HG02938 (cell line): Measurements from ENCODE around the gene ZFP3.
"Not testable (repeated sequence)": the region's sequence is repeated elsewhere in the genome, so short reads cannot be mapped to it uniquely, and the experiment has no call there.

ENCODE experiments used
- ATAC-seq: cut with Tn5 transposase; IDR thresholded peaks from one replicate; pipeline ENCODE4 v1.9.1; 2021; ENCODE audit warnings: mild to moderate bottlenecking, moderate library complexity; ENCODE audit not compliant: unreplicated experiment

Gene ZFP3

DNA sequence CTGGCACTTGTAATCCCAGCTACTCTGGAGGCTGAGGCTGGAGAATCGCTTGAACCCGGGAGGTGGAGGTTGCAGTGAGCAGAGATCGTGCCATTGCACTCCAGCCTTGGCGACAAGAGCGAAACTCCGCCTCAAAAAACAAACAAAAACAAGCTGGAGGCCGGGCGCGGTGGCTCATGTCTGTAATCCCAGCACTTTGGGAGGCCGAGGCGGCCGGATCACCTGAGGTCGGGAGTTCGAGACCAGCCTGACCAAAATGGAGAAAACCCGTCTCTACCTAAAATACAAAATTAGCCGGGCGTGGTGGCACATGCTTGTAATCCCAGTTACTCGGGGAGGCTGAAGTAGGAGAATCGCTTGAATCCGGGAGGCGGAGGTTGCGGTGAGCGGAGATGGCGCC, 992 bp upstream of the ZFP3 start:
- ATAC-seq: not testable (repeated sequence)

DNA sequence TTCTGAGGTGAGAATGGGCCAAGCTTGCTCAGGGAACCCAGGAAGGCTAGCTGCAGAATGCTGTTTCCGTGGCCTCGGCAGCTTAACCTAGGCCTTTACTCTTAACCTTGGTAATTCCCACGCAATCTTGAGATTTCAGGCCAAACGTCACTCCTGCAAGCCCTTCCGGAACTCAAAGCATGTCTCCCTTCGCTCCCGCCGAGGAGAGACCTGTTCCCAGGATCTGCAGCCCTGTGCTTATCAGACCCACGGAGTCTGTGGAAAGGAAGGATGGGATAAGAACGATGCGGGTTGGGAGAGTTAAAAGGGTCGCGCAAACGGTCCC, 524 bp upstream of the ZFP3 start:
- ATAC-seq: no peak

DNA sequence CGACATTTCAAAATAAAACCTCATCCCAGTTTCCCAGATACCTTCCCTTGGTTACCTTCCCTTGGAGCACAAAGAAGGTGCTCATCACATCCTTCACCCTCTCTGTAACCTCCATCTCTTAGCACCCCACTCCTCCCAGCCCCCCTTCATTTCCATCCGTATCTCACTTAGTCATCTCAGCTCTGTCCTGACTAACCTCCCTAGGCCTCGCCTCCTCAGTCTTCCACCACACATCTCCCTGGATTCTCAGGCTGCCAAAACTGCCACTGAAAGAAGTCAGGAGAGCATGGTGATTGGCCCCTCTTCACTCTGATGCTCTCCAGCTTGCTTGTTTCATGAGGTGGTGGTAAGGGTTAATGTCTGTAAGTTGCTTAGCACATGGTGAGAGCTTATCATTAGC, 2.3 kb downstream of the ZFP3 start:
- no peak for ATAC-seq

DNA sequence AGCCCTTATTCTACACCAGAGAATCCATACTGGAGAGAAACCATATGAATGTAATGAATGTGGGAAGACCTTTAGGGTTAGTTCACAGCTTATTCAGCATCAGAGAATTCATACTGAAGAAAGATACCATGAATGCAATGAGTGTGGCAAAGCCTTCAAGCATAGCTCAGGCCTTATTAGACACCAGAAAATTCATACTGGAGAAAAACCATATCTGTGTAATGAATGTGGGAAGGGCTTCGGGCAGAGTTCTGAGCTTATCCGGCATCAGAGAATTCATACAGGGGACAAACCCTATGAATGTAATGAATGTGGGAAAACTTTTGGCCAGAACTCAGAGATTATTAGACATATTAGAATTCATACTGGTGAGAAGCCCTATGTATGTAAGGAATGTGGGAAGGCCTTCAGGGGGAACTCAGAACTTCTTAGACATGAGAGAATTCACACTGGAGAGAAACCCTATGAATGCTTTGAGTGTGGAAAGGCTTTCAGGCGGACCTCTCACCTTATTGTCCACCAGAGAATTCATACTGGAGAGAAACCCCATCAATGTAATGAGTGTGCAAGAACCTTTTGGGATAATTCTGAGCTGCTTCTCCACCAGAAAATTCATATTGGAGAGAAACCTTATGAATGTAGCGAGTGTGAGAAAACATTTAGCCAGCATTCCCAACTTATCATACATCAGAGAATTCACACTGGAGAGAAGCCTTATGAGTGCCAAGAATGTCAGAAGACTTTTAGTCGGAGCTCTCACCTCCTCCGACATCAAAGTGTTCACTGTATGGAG, 14.1 kb downstream of the ZFP3 start:
- no peak for ATAC-seq

DNA sequence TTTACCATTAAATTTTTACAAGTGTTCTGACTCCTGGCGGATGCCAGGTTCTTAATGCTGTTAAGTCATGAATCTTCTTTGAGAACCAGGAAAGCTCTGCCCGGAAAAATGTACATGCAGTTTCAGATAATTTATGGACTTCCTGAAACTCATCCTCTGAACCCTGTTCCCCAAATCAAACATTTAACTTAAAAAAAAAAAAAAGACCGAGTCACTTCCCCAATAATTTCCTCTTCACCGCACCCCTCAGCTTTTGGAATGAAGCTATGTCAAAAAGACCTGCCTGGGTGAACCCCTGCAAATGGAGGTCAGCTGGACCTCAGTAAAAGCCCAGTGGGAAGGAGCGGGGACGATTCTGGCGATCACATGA, 18.4 kb downstream of the ZFP3 start:
- ATAC-seq: no peak

DNA sequence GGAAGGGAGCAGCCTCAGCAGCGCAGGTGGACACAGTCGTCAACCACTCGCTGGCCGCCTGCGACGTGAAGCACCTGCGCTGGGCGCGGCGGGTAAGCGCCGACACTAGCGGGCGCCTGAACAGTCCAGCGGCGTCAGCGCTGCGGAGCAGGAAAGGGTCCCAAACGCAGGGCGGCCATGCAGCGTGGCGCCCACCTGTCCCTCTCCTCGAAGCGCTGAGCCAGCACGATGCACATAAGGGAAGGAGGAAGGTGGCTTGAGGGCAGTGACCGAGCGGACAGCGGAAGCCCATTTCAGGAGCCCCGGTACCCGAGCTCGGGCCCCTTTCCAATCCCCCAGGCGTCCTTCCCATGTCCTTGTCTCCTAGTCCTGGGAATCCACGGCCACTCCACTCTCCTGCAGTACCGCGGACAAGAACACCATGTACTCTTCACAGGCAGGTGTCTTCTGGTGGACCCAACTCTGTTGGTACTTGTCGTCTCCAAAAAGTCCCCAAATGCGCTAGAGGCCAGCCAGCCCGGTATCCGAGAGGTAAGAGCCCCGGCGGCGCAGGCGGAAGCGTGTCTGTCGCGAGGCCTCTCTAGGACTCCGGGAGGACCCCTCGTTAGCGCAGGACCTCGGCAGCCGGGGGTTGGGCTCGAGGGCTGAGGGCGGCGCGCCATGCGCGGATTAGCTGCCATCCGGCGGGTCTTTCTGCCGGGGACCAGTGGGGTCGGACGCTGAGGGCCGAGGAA, 19.0 kb downstream of the ZFP3 start:
- ATAC-seq: no peak

DNA sequence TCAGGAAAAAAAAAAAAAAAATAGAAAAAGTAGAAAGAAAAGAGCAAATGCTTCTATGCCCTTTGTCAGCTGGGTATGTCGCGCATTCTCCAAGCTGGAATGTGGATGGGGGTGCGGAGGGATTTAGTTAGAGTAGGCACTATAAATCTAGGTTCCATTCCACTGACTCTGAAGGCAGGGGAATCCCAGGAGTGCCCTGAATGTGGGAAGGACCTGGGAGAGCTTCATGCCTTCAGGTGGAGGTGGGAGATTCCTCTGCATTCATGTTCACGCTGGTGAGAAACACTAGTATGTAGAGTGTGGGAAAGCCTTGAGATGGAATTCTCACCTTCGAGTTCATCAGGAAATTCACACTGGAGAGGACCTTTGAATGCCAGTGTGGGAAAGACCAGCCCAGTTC, 21.0 kb downstream of the ZFP3 start:
- ATAC-seq: no peak

DNA sequence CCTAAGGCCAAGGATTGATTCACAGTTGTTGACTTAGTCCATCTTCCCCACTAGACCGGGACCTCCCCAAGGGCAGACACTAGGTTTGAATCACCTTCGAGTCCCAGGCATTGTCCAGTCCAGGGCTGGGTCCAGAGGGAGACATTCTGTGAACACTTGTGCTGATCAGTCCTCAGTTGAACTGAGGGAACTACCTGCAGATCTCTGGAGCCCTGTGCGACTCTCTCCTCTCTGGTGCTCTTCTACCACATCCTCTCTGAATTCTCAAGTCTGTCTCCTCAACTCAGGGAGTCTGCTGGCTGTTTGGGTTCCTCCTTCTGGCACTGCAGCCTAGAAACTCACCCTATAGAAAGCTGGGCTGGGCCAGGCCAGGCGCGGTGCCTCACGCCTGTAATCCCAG, 22.6 kb downstream of the ZFP3 start:
- no peak for ATAC-seq

DNA sequence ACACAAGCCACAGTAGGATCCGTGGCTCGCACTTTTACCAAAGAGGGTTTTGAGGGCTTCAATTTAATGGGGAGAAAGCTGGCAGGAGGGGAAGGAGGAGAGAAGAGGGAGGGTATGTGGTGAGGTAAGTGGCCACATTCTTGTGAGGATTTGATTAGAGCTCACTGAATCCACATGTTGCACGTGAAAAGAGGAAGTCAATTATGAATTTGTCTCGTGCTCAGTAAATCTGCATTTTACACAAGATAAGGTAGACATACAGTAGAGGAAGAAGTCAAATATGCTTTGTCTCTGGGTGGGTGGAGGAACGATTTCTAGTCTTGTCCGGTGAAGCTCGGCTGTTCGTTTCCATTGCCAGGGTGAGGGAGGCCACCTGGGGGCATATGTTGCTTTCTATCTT, 32.5 kb downstream of the ZFP3 start:
- no peak for ATAC-seq

DNA sequence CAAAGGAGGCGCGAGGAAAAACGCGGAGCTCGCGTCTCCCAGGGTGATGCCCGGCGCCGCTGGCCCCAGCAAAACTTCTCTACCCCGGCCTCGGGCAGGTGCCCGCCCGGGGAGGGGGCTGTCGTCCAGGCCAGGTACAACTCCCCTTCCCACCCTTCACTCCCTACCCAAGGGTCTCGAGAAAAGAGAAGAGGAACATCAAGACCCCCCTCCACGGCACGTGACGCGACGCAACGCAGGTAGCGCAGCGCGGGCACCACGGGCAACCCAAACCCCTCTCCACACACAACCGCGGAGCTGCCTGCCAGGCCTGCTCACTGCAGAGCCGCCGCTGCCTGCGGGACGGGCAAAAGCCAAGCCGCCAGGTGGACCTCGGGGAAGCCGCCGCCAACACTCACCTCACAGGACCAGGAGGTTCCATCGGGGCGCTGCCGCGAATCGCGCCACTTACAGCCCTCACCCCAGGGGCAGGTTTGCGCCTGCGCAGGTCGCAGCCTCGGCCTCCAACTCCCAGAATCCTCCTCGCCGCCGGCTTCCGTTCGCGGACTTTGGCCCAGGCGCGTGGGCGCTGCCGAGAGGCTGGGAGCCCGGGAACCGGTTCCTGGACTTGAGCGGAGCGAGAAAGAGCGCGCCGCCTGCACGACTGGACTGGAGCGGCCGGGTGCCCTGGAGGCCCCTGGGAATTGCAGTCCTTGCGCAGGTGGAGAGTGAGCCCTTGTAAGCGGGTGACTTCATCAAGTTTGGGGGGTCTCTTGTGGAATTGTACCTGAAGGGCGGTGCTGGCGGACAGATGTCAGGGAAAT, 33.3 kb downstream of the ZFP3 start, which contains the start of gene ZNF232:
TSS of gene ZNF232 (minus strand) at position 477 of the 803 bp plus-strand sequence. CDS start at position 421, 56 bp downstream.
- peak; percentile 70 for ATAC-seq

DNA sequence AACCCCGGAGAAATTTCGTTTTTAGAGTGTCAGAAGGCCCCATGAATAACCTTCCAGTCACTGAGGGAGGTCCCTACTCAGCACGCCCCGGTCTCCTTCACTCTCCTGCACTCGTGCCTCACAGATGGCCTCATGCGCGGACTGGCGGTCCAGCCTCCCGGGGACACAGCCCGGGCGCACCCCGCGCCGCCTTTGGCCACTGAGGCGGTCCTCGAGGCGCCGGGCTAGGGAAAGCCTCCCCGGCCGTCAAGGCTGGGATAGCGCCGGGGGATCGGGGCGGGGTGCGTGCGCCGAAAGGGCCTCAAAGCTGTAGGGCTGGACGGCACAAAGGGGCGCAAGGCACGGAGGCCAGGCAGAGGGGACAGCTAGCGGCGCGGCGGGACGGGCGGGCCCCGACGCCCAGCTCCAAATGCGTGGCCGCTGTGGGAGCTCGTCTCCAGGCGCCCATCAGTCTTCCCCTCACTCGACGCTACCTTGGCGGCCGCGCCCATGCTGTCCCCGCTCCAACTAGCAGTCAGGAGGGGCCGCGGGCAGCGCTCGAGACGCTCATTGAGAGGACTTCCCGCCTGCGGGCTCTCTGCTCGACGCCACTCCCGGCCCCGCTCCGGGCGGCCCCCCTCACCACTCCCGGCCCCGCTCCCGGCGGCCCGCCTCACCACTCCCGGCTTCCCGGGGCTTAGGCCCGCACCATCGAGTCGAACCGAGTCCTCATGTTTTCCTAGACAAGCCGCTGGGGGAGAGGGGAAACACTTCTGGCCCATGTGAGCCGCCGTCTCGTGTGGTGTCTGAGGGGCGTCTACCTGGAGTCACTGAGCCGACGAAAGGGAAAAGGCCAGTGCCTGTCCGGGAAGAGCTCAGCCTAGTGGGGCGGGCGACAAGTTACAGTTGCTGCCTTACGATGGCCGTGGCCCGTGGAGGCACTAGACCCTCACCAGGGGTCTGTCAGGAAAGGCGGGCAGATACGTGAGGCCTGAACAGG, 37.7 kb downstream of the ZFP3 start, which contains the start of gene USP6:
TSS of gene USP6 (plus strand) at position 360 of the 979 bp plus-strand sequence. CDS start 14,336 bp downstream, outside the sequence.
- ATAC-seq: no peak

DNA sequence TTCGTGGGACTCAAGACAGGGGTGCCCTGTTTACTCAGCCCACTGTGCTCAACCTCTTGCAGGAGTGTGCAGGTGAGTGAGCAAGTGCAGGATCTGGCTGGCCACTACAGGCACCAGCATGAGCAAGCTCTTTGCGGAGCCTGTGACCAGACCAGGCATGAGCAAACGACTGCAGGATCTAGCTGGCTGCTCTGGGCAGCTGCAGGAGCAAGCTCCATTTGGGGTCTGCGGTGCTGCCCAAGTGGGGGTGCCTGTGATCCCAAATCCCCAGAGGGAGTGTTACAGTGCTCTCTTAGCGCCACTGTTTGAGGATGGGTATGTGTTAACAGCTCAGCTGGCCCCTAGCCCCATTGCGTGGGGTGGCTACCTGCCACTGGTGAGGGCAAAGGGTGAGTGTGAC, 40.0 kb downstream of the ZFP3 start:
- no peak for ATAC-seq

DNA sequence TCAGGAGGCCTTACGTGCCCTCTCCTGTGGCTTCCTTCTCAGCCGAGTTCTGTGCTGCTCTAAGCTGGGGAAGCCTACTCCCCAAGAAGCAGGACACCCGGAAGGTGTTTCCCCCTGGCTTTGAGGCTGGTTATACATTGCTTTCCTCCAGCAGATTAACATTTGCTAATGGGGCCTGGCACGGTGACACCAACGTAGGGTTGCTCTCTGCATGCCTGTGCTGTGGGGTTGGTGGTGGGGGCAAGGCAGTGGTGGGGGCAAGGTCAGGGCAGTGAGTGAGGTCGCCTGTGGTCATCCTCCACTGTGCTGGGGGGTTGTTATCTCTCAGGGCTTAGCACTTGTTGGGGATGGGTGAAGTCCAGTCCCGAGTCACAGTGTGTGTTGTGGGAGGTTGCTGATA, 41.8 kb downstream of the ZFP3 start:
- no peak for ATAC-seq

DNA sequence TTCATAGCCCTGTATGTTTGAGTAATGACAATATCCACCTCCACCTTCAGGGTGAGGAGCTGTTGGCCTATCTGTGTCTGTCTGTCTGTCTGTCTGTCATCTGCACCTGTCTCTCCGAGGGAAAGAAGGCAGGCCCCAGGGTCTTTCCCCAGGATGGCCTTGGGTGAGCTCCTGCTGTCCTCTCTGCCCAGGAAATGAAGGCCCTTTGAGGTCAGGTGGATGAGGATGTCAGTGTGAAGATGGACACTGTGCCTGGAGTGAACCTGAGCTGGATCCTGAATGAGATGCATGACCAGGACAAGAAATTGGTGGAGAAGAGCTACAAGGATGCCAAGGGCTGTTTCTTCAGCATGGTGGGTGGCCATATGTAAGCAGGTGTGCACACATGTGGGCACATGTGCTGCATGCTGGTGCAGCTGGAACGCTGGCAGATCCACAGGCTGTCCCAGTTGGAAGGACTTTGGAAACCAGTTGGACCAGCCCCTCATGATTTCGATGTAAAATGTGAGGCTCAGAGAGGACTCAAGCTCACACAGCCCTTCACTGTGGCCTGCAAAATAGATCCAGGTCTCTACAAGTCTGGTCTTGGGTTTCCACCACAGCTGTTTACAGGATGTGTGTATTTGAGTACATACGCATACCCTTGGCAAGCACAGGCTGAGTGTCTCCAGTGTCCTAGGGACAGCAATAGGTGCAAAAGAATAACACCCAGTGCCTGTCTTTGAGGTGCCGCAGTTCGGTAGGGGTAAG, 42.3 kb downstream of the ZFP3 start:
- ATAC-seq: not testable (repeated sequence)

DNA sequence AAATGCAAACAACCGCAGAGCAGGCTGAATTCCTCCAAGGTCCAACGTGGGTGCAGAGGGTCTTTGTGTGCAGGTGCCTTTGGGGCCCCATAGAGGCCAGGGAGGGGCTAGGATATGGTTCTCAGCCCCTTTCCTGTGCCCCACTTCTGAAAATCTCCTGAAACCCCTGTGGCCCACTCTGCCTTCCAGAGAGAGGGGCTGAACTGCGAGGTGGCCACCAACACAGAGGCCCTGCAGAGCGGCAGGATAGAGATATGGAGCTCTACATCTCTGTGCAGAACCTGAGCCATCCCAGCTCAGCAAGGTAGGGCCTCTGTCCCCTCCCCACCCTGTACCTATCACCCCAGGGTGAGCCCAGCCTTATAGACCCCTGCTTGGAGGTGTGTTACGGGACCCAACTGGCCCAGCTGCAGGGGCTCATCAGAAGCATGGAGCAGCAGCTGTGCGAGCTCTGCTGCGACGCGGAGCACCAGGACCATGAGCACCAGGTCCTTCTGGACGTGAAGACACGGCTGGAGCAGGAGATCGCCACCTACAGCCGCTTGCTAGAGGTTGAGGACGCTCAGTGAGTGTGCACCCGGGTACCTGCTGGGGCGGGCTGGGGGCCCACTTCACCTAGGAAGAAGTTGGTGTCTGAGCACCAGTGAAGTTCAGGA, 43.0 kb downstream of the ZFP3 start:
- no peak for ATAC-seq

DNA sequence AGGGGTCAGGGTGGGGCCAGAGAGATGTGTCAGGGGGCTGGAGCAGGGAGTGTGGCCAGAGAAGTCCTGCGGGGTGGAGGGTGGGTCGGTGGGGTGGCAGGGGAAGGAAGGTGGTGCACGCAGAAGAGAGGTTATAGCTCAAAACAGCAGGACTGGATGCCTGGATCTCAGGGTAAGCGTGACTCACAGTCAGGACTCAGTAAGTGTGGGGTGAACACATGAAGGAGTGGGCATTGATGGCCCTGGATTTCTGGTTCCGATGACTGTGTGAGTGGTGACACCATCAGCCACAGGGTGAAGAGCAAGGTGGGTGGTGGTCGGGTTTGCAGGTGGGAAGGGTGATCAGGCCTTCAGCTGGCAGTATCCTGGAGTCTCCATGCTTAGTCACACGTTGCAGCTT, 43.8 kb downstream of the ZFP3 start:
- not testable (repeated sequence) for ATAC-seq

DNA sequence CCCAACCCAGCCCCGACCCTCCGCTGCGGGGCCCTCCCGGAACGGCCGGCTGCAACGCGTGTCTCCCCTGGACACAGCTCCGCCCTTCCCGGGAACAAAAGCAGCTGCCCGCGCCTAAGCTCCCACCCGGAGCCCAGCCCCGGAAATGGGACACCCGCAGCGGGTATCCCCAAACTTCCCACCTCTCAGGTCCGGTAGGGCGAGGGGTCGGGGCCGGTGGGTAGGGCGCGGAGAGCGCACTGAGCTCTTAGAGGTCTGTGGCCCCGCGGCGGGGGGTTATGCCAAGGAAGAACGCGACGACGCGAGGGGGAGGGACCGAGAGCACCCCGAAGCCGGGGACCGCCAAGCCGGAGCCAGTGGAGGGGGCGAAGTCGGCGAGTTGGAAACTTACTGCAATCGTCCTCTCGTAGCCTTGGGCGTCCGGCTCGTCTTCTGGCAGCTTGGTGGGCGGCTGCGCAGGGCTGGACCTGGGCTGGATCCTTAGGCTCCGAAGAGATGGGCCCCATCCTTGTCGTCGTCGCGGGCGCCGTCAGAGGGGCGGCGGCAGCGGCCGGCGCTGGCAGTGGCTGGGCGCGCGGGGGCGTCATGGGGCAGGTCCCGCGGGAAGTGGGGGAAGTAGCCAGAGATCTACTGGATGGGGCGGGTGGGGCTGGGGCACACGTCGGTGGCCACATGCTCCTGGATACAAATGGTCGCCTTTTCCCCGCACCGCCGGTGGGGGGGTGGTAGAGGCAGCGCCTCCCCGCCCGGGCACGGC, 44.5 kb downstream of the ZFP3 start:
- no peak for ATAC-seq

DNA sequence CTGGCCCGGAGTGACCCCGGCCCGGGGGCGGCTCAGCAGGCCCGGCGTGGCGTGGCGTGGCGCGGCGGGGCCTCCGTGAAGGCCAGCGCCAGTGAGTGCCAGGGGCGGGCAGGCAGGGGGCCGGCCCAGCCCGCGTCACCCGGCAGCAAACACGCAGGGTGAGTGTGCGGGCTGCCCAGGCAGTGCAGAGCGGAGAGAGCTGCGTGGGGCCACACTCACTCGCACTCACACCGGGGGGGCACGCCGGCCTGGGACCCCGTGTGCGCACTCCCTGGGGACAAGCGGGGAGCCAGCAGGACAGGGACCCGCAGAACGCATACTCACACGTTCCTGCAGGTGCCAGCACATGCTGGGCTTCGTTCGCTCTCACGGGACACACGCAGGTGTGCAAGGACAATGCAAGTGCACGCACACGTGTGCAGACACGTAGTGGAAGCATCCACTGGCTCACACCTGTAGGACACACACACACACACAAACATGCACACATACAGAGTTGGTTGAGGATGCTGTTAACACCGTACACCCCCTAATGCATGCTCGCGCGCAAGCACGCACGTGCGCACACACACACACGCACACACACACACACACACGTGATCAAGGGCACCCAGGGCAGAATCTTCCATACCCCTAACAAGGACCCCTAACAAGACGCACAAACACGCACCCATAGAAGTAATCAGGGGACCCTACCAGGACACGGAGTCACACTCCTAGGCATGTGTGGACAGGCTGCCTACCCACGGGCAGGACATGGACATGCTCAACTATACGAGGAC, 45.3 kb downstream of the ZFP3 start:
- ATAC-seq: no peak
